Measurements from ENCODE around the gene CCSAP. TPM values are rescaled to one million over a fixed set of nuclear protein-coding genes. Genes with fewer than 3 reads are reported as not detected.

The CCSAP gene
- polyA plus RNA-seq, 1 of the 3 experiments (the other 2 are of a cell fraction), result 1.8 TPM

DNA sequence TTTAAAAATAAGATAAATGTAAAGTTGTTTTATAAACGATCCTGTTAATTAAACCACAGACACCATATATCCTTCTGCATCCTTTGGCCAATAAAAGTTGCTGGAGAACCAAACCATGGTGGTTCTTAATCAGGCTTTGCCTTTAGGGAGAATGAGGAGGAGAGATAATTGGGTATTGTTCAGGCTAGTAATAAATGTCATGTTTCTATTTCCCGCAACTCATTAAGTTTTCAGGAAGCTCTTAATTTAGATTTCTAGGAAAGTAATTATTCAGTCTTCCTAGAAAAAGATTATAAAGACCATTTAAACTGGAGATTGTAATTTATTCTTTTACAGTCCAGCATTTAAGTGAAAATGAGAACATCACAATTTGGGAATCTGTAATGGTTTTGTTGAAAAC lies 37.5 kb downstream of the CCSAP start:
- H2AFZ ChIP-seq (ENCODE audit: low read depth), result no peak overlapping the region
- TF ChIP-seq CHD2 (IDR thresholded peaks at IDR 0.05; ENCODE audit: low read length, partially characterized antibody), result no peak
- no peak for TF ChIP-seq NFIC (IDR thresholded peaks at IDR 0.05; ENCODE audit: borderline replicate concordance)
- no peak for TF ChIP-seq RCOR1 (IDR thresholded peaks at IDR 0.05; ENCODE audit: low read length)
- no peak for TF ChIP-seq FOXJ3 (CRISPR knock-in tag; IDR thresholded peaks at IDR 0.05)
- TF ChIP-seq, protein P1, sequence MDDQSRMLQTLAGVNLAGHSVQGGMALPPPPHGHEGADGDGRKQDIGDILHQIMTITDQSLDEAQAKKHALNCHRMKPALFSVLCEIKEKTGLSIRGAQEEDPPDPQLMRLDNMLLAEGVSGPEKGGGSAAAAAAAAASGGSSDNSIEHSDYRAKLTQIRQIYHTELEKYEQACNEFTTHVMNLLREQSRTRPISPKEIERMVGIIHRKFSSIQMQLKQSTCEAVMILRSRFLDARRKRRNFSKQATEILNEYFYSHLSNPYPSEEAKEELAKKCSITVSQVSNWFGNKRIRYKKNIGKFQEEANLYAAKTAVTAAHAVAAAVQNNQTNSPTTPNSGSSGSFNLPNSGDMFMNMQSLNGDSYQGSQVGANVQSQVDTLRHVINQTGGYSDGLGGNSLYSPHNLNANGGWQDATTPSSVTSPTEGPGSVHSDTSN (IDR thresholded peaks at IDR 0.05), result no peak
- TF ChIP-seq FOXM1 (IDR thresholded peaks at IDR 0.05; ENCODE audit: low read depth), result no peak
- no peak for TF ChIP-seq RFX5 (IDR thresholded peaks at IDR 0.05; ENCODE audit: low read length)
- TF ChIP-seq EZH2phosphoT487 (IDR thresholded peaks at IDR 0.05; ENCODE audit: borderline replicate concordance, low read depth), result no peak
- TF ChIP-seq GATA2 (CRISPR knock-in tag; IDR thresholded peaks at IDR 0.05), result no peak
- no peak for TF ChIP-seq TAF1 (IDR thresholded peaks at IDR 0.05; ENCODE audit: borderline replicate concordance, low read depth, low read length)
- no peak for TF ChIP-seq RXRA (IDR thresholded peaks at IDR 0.05; ENCODE audit: borderline replicate concordance, low read depth)
- TF ChIP-seq ELF1 (IDR thresholded peaks at IDR 0.05), result no peak
- no peak for TF ChIP-seq POLR2AphosphoS5 (IDR thresholded peaks at IDR 0.05; ENCODE audit: low read depth, low read length)
- no peak for TF ChIP-seq YY1 (IDR thresholded peaks at IDR 0.05; ENCODE audit: low read depth)
- TF ChIP-seq, protein P2, sequence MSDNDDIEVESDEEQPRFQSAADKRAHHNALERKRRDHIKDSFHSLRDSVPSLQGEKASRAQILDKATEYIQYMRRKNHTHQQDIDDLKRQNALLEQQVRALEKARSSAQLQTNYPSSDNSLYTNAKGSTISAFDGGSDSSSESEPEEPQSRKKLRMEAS (IDR thresholded peaks at IDR 0.05; ENCODE audit: low read depth), result no peak
- TF ChIP-seq, protein P3, sequence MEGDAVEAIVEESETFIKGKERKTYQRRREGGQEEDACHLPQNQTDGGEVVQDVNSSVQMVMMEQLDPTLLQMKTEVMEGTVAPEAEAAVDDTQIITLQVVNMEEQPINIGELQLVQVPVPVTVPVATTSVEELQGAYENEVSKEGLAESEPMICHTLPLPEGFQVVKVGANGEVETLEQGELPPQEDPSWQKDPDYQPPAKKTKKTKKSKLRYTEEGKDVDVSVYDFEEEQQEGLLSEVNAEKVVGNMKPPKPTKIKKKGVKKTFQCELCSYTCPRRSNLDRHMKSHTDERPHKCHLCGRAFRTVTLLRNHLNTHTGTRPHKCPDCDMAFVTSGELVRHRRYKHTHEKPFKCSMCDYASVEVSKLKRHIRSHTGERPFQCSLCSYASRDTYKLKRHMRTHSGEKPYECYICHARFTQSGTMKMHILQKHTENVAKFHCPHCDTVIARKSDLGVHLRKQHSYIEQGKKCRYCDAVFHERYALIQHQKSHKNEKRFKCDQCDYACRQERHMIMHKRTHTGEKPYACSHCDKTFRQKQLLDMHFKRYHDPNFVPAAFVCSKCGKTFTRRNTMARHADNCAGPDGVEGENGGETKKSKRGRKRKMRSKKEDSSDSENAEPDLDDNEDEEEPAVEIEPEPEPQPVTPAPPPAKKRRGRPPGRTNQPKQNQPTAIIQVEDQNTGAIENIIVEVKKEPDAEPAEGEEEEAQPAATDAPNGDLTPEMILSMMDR (IDR thresholded peaks at IDR 0.05), result no peak
- TF ChIP-seq, protein P4, sequence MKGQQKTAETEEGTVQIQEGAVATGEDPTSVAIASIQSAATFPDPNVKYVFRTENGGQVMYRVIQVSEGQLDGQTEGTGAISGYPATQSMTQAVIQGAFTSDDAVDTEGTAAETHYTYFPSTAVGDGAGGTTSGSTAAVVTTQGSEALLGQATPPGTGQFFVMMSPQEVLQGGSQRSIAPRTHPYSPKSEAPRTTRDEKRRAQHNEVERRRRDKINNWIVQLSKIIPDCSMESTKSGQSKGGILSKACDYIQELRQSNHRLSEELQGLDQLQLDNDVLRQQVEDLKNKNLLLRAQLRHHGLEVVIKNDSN (IDR thresholded peaks at IDR 0.05; ENCODE audit: borderline replicate concordance, low read depth), result no peak
- no peak for DNase-seq
- no peak overlapping the region for H3K4me2 ChIP-seq
- POLR2A ChIA-PET, result no interaction called here
- CTCF ChIA-PET, result no interaction called here
- no peaks in the 10 kb centered on the region for H3K27me3 ChIP-seq (ENCODE audit: insufficient read depth)
- H3K9me2 ChIP-seq, result no peaks in the 10 kb centered on the region
- H3K4me3 ChIP-seq (ENCODE audit: low read depth in 2 of 2, low read length in 1 of 2), result no peak overlapping the region
- H3K9ac ChIP-seq, result no peak overlapping the region
- no peaks in the 10 kb centered on the region for H4K20me1 ChIP-seq (ENCODE audit: insufficient read depth)
- H3K36me3 ChIP-seq (replicated peaks in 1 of 2; ENCODE audit: control insufficient read depth in 1 of 2, insufficient read depth in 2 of 2, low read length in 1 of 2), result peaks cover 42 to 67% of the 10 kb centered on the region in 2 experiments
- no peaks in the 10 kb centered on the region for H3K4me1 ChIP-seq (ENCODE audit: control insufficient read depth in 1 of 2, insufficient read depth in 2 of 2, low read depth in 1 of 2, low read length in 1 of 2)
- H3K27ac ChIP-seq (ENCODE audit: low read depth in 2 of 2, low read length in 1 of 2), result no peak overlapping the region
- H3F3A ChIP-seq (replicated peaks; ENCODE audit: insufficient read depth), result no peaks in the 10 kb centered on the region
- H3K79me2 ChIP-seq (ENCODE audit: insufficient read depth), result no peaks in the 10 kb centered on the region
- WGBS (ENCODE audit: low lambda C conversion rate), result 88% methylated on average over 2 of the region's 2 CpGs
- no peaks in the 10 kb centered on the region for H3K9me3 ChIP-seq
